ENCODE results near the gene AVPR2.

- TF ChIP-seq, protein P1, sequence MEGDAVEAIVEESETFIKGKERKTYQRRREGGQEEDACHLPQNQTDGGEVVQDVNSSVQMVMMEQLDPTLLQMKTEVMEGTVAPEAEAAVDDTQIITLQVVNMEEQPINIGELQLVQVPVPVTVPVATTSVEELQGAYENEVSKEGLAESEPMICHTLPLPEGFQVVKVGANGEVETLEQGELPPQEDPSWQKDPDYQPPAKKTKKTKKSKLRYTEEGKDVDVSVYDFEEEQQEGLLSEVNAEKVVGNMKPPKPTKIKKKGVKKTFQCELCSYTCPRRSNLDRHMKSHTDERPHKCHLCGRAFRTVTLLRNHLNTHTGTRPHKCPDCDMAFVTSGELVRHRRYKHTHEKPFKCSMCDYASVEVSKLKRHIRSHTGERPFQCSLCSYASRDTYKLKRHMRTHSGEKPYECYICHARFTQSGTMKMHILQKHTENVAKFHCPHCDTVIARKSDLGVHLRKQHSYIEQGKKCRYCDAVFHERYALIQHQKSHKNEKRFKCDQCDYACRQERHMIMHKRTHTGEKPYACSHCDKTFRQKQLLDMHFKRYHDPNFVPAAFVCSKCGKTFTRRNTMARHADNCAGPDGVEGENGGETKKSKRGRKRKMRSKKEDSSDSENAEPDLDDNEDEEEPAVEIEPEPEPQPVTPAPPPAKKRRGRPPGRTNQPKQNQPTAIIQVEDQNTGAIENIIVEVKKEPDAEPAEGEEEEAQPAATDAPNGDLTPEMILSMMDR (IDR thresholded peaks at IDR 0.05; ENCODE audit: low read depth, low read length) = no peak
- no peak for TF ChIP-seq POLR2A (IDR thresholded peaks at IDR 0.05; ENCODE audit: extremely low read depth, insufficient read length)
- TF ChIP-seq, protein P2, sequence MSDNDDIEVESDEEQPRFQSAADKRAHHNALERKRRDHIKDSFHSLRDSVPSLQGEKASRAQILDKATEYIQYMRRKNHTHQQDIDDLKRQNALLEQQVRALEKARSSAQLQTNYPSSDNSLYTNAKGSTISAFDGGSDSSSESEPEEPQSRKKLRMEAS (IDR thresholded peaks at IDR 0.05; ENCODE audit: low read depth, low read length) = no peak
Observed at GRCh38 chrX:153919281-153919680, 14.8 kb downstream of the AVPR2 start.
